GM18526 (cell line): ENCODE data around the gene HIVEP2.

Source experiments
- POLR2A ChIP-seq: IDR thresholded peaks from 3 replicates; pipeline ENCODE4 v1.6.1; 2011; ENCODE audit not compliant: insufficient read length; ENCODE audit errors: extremely low read depth

HIVEP2 gene

GRCh38 chr6:142713959-142714358, 231.0 kb downstream of the HIVEP2 start:
- no peak for TF ChIP-seq POLR2A

GRCh38 chr6:142712231-142712630, 232.7 kb downstream of the HIVEP2 start:
- no peak for TF ChIP-seq POLR2A

- TF ChIP-seq POLR2A, result no peak
Observed at GRCh38 chr6:142708651-142709050, 236.3 kb downstream of the HIVEP2 start.

GRCh38 chr6:142707255-142707654, 237.7 kb downstream of the HIVEP2 start:
- no peak for TF ChIP-seq POLR2A

GRCh38 chr6:142706210-142706609, 238.8 kb downstream of the HIVEP2 start:
- no peak for TF ChIP-seq POLR2A

- TF ChIP-seq POLR2A, result no peak
Observed at GRCh38 chr6:142705054-142705453, 239.9 kb downstream of the HIVEP2 start.

DNA sequence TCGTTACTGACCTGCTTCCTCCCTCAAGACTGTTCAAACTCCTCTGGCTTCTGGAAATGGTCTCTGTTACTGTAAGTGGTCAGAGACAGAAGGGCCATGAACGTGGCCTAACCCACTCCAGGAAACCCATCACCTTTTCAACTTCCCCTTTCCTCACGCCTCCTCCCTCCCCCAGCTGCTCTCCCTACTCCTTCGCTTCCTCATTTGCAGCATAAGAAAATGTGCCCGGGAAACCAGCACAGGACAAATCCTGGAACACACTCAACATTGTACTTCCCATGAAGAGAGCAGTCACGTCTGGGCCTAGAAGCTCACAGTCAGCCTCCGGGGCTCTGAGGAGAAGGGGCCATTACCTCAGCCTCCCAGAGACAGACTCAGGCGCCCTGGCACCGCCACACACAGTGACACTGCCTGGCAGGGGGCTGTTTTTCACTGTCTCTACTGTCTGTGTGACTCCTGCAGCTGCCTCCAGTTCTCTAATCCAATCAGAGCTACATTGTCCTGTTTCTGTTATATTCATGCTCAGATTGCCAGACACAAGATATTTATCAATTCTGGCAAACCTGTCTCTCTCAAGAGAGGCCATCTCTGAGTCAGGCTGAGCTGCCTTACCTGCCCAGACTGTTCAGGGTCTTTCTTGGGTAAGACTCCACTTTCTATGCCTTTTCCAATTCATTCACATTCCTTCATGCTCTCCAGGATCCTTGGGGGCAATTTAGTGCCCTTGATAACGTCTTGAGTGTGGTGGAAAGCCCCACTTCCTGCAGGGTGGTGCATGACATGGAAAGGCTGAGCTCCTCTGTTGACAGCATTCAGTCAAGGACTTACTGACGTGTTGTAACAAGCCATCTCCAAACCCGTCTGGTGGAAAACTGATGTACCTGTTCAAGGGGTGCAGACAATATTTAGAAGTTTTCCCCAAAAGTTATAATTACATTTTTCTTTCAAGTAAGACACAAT, 242.2 kb downstream of the HIVEP2 start:
- TF ChIP-seq POLR2A, result no peak
